NCI-H2227 treated with DMSO at 0.1 percent for 48 hours (cell line): Measurements from ENCODE around the gene NLRP2B.
"Not testable (repeated sequence)": the region's sequence is repeated elsewhere in the genome, so short reads cannot be mapped to it uniquely, and the experiment has no call there.

Experiments used
- DNase-seq: peaks from one replicate; lab custom pipeline; 2025; lab: John Stamatoyannopoulos, UW

NLRP2B gene

GRCh38 chrX:57680160-57680559 lies at the start of gene NLRP2B:
TSS of gene NLRP2B (minus strand) at chrX:57680260.
- no peak for DNase-seq

GRCh38 chrX:57725995-57726394 lies 45.9 kb upstream of the NLRP2B start:
- DNase-seq = not testable (repeated sequence)

GRCh38 chrX:57681341-57681740 lies 1.3 kb upstream of the NLRP2B start:
- no peak for DNase-seq

- no peak for DNase-seq
Observed at GRCh38 chrX:57678686-57679428, 1.2 kb downstream of the NLRP2B start.

DNA sequence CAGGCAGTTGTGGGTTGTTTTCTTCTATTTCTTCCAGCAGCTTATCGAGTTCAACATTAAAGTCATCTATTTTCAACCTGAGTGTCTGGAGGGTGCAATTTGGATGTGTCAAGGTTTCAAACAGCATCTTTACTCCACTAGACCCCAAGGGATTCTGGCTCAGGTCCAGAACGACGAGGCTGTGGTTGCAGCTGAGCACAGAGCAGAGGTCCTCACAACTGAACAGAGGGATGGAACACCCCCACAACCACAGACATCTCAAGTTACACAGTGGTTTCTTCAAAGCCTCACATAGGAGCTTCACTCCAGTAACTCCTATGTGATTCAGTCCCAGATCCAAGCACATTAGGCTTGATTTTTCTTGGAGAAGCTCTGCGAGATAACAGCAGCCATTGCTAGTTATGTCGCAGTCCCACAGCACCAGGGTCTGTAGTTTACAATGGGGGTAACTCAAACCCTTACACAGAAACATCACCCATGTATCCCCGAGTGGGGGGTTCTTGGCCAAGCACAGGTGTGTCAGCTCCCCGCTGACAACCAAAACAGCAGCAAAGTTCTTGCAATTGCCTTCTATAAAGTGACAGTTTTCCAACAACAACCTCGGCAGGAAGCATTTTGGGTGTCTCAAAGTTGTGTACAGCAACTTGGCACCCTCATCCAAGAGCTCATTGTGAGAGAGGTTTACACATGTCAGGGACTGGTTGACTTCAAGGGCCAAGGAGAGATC lies 2.8 kb downstream of the NLRP2B start:
- no peak for DNase-seq

GRCh38 chrX:57675320-57675719 lies 4.7 kb downstream of the NLRP2B start:
- DNase-seq = no peak

DNA sequence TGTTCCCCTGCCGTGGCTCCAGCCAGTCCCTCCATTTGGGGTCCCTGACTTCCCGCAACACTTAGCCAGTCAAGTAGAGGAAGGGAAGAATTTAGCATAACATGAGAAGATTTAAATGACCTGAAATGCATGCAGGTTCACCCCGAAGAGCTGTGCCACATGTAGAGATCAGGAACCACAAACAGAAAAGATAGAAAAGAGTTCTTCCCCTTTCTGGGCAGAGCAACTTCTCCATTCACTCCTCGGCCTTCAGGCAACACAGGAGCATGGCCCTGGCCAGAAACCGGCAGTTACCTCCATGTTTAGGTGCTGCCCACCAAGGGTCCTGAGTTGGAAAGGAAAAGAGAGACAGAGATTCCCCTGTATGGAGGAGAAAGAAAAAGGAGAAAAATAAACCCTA lies 5.2 kb downstream of the NLRP2B start:
- DNase-seq = no peak

- no peak for DNase-seq
Observed at GRCh38 chrX:57669961-57670360, 10.1 kb downstream of the NLRP2B start.

GRCh38 chrX:57667010-57667409 lies 13.1 kb downstream of the NLRP2B start:
- DNase-seq = no peak

- no peak for DNase-seq
Observed at GRCh38 chrX:57655065-57655464, 25.0 kb downstream of the NLRP2B start.

GRCh38 chrX:57652705-57653104 lies 27.4 kb downstream of the NLRP2B start:
- no peak for DNase-seq

GRCh38 chrX:57651169-57651919 lies 28.7 kb downstream of the NLRP2B start:
- DNase-seq = no peak

GRCh38 chrX:57647020-57647419 lies 33.0 kb downstream of the NLRP2B start:
- DNase-seq = no peak

- DNase-seq = no peak
Observed at GRCh38 chrX:57643698-57644097, 36.4 kb downstream of the NLRP2B start.

DNA sequence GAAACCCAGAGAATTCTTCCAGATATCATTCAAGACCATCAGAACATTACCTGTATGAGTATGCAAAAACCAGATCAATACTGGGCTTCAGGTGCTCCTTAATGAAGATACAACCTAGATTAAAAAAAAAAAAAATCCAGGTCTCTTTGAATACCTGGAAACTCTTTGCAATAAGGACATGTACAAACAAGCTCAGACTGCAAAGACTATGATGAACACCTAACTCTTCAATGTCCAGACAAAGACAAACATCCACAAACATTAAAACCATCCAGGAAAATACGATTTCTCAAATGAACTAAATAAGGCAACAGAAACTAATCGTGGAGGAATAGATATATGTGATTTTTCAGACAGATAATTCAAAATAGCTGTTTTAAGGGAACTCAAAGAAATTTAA lies 38.7 kb downstream of the NLRP2B start:
- no peak for DNase-seq

GRCh38 chrX:57640674-57641016 lies 39.4 kb downstream of the NLRP2B start:
- DNase-seq = no peak

DNA sequence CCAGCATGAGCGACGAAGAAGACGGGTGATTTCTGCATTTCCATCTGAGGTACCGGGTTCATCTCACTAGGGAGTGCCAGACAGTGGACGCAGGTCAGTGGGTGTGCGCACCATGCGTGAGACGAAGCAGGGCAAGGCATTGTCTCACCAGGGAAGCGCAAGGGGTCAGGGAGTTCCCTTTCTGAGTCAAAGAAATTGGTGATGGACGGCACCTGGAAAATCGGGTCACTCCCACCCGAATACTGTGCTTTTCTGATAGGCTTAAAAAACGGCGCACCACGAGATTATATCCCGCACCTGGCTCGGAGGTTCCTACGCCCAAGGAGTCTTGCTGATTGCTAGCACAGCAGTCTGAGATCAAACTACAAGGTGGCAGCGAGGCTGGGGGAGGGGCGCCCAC lies 50.6 kb downstream of the NLRP2B start:
- DNase-seq = not testable (repeated sequence)
